ENCODE data around the gene SORBS2.

The SORBS2 gene

GRCh38 chr4:185702147-185702663 lies 109.8 kb downstream of the SORBS2 start:
- TF ChIP-seq CTCF (IDR thresholded peaks at IDR 0.05; ENCODE audit: low read depth, low read length) (no peak), EZH2phosphoT487 (IDR thresholded peaks at IDR 0.05; ENCODE audit: low read depth) (no peak)
- no peak overlapping the region for H2AFZ ChIP-seq (ENCODE audit: low read depth, low read length)
- no peaks in the 10 kb centered on the region for H3K4me1 ChIP-seq (ENCODE audit: low read length)
- H3K36me3 ChIP-seq (replicated peaks; ENCODE audit: low read depth, low read length) = no peaks in the 10 kb centered on the region
- no peaks in the 10 kb centered on the region for H3K79me2 ChIP-seq (ENCODE audit: low read length)
- H3K9me3 ChIP-seq (ENCODE audit: insufficient read depth, low read length) = no peaks in the 10 kb centered on the region
- H4K20me1 ChIP-seq (ENCODE audit: insufficient read depth, low read length) = no peaks in the 10 kb centered on the region
- no peak overlapping the region for H3K9ac ChIP-seq (ENCODE audit: low read length)
- no peak overlapping the region for H3K27ac ChIP-seq (ENCODE audit: low read length)
- H3K4me3 ChIP-seq (ENCODE audit: low read length) = no peak overlapping the region
- H3K27me3 ChIP-seq (ENCODE audit: low read depth, low read length) = no peaks in the 10 kb centered on the region
- no peak overlapping the region for H3K4me2 ChIP-seq (ENCODE audit: low read length)

- no peaks in the 10 kb centered on the region for H4K20me1 ChIP-seq (ENCODE audit: insufficient read depth, low read length)
- no peak for TF ChIP-seq EZH2phosphoT487 (IDR thresholded peaks at IDR 0.05; ENCODE audit: low read depth)
- no peak for TF ChIP-seq CTCF (IDR thresholded peaks at IDR 0.05; ENCODE audit: low read depth, low read length)
- no peaks in the 10 kb centered on the region for H3K36me3 ChIP-seq (replicated peaks; ENCODE audit: low read depth, low read length)
- H3K27me3 ChIP-seq (ENCODE audit: low read depth, low read length) = no peaks in the 10 kb centered on the region
- no peak overlapping the region for H3K4me3 ChIP-seq (ENCODE audit: low read length)
- H3K9ac ChIP-seq (ENCODE audit: low read length) = no peak overlapping the region
- H3K9me3 ChIP-seq (ENCODE audit: insufficient read depth, low read length) = no peaks in the 10 kb centered on the region
- H2AFZ ChIP-seq (ENCODE audit: low read depth, low read length) = no peak overlapping the region
- no peaks in the 10 kb centered on the region for H3K4me1 ChIP-seq (ENCODE audit: low read length)
- H3K27ac ChIP-seq (ENCODE audit: low read length) = no peak overlapping the region
- no peaks in the 10 kb centered on the region for H3K79me2 ChIP-seq (ENCODE audit: low read length)
- H3K4me2 ChIP-seq (ENCODE audit: low read length) = no peak overlapping the region
These were observed 111.4 kb downstream of the SORBS2 start for GRCh38 chr4:185700630-185701029.

GRCh38 chr4:185700048-185700447 lies 111.9 kb downstream of the SORBS2 start:
- TF ChIP-seq EZH2phosphoT487 (IDR thresholded peaks at IDR 0.05; ENCODE audit: low read depth) = no peak
- TF ChIP-seq CTCF (IDR thresholded peaks at IDR 0.05; ENCODE audit: low read depth, low read length) = no peak
- Histone ChIP-seq H2AFZ (ENCODE audit: low read depth, low read length) (no peak overlapping the region), H3K27ac (ENCODE audit: low read length) (no peak overlapping the region), H3K4me3 (ENCODE audit: low read length) (no peak overlapping the region), H3K4me2 (ENCODE audit: low read length) (no peak overlapping the region), H3K36me3 (replicated peaks; ENCODE audit: low read depth, low read length) (no peaks in the 10 kb centered on the region), H4K20me1 (ENCODE audit: insufficient read depth, low read length) (no peaks in the 10 kb centered on the region), H3K79me2 (ENCODE audit: low read length) (no peaks in the 10 kb centered on the region), H3K9ac (ENCODE audit: low read length) (no peak overlapping the region), H3K4me1 (ENCODE audit: low read length) (no peaks in the 10 kb centered on the region), H3K27me3 (ENCODE audit: low read depth, low read length) (no peaks in the 10 kb centered on the region), H3K9me3 (ENCODE audit: insufficient read depth, low read length) (no peaks in the 10 kb centered on the region)

- Histone ChIP-seq H4K20me1 (ENCODE audit: insufficient read depth, low read length) (no peaks in the 10 kb centered on the region), H3K9me3 (ENCODE audit: insufficient read depth, low read length) (no peaks in the 10 kb centered on the region), H2AFZ (ENCODE audit: low read depth, low read length) (no peak overlapping the region), H3K79me2 (ENCODE audit: low read length) (no peaks in the 10 kb centered on the region), H3K4me2 (ENCODE audit: low read length) (no peak overlapping the region), H3K9ac (ENCODE audit: low read length) (no peak overlapping the region), H3K36me3 (replicated peaks; ENCODE audit: low read depth, low read length) (no peaks in the 10 kb centered on the region), H3K27ac (ENCODE audit: low read length) (no peak overlapping the region), H3K4me3 (ENCODE audit: low read length) (no peak overlapping the region), H3K4me1 (ENCODE audit: low read length) (no peaks in the 10 kb centered on the region), H3K27me3 (ENCODE audit: low read depth, low read length) (no peaks in the 10 kb centered on the region)
- TF ChIP-seq CTCF (IDR thresholded peaks at IDR 0.05; ENCODE audit: low read depth, low read length) (no peak), EZH2phosphoT487 (IDR thresholded peaks at IDR 0.05; ENCODE audit: low read depth) (no peak)
These were observed 114.5 kb downstream of the SORBS2 start for GRCh38 chr4:185697488-185697887.
